Measurements from ENCODE around the gene NAALADL2. TPM values are rescaled to one million over a fixed set of nuclear protein-coding genes. Genes with fewer than 3 reads are reported as not detected.
A peak's percentile ranks its signal among the peaks of the same experiment; 100 is the strongest.

The NAALADL2 gene
- total RNA-seq, 1 donor from 2014 or later = 1.1 TPM

DNA sequence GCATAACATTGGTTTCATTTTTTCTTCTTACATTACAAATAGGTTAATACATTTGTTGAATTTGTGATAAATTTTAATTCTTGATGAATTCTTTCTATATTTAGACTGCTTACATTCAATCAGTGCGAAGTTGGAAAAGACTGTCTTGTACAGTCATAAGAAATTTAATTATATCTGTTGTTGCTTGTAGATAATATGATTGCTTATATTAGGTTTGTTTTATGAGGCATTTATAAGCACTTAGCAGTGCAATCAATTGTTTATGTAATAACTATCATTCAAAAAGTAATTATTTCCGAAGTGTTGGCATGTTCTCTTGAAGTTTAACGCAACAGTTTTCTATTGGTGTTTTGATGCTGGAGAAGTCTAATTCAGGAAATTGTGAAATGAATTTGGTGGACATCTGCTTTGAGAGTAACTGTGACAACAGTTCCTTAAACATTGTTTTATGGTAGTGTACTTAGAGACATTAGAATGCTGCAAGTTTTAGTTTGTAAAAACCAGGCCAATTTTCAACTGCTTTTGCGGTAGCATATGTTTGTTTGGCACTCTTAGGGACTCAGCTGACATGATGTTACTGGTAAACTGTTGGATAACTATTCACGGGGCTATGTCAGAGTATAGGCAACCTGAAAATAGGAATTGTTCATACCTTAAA lies 99.7 kb downstream of the NAALADL2 start:
- FAIRE-seq (no peak), DNase-seq (ENCODE audit: low read depth) (no peak)
- H3K4me3 ChIP-seq (ENCODE audit: low read depth, low read length) = no peak overlapping the region
- TF ChIP-seq, protein P1, sequence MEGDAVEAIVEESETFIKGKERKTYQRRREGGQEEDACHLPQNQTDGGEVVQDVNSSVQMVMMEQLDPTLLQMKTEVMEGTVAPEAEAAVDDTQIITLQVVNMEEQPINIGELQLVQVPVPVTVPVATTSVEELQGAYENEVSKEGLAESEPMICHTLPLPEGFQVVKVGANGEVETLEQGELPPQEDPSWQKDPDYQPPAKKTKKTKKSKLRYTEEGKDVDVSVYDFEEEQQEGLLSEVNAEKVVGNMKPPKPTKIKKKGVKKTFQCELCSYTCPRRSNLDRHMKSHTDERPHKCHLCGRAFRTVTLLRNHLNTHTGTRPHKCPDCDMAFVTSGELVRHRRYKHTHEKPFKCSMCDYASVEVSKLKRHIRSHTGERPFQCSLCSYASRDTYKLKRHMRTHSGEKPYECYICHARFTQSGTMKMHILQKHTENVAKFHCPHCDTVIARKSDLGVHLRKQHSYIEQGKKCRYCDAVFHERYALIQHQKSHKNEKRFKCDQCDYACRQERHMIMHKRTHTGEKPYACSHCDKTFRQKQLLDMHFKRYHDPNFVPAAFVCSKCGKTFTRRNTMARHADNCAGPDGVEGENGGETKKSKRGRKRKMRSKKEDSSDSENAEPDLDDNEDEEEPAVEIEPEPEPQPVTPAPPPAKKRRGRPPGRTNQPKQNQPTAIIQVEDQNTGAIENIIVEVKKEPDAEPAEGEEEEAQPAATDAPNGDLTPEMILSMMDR (IDR thresholded peaks at IDR 0.05; ENCODE audit: insufficient read depth, low read length, severe bottlenecking) = no peak
- no peaks in the 10 kb centered on the region for H3K36me3 ChIP-seq (ENCODE audit: control insufficient read depth, insufficient read depth, low read length)
- H3K27me3 ChIP-seq (ENCODE audit: control insufficient read depth, insufficient read depth, low read length) = no peaks in the 10 kb centered on the region

DNA sequence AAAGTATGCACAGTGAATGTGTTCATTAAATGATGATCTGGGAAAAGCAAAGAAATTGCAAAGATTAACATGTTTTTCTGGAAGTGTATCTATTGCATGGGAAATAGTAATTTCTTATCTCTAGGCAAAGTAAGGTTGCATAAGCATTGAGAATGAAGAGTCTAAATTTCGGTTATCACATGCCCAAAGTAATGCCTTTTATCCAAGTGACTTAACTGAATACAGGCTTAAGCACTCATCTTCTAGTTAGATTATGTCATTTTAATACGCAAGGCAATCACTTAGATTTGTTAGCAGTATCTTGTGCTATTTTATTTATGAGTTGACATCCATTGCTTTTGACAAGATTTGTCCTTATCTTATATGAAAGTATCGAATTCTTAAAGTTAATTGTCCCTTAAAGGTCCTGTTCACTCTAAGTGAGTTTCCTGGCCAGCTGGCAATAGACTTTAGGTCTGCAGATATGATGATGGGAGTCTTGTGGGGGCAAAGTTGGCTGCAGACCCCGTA lies 100.5 kb downstream of the NAALADL2 start:
- Histone ChIP-seq H3K36me3 (ENCODE audit: control insufficient read depth, insufficient read depth, low read length) (no peaks in the 10 kb centered on the region), H3K4me3 (ENCODE audit: low read depth, low read length) (no peak overlapping the region), H3K27me3 (ENCODE audit: control insufficient read depth, insufficient read depth, low read length) (no peaks in the 10 kb centered on the region)
- TF ChIP-seq, protein P1 (IDR thresholded peaks at IDR 0.05; ENCODE audit: insufficient read depth, low read length, severe bottlenecking) = no peak
- FAIRE-seq = no peak
- DNase-seq (ENCODE audit: low read depth) = no peak

DNA sequence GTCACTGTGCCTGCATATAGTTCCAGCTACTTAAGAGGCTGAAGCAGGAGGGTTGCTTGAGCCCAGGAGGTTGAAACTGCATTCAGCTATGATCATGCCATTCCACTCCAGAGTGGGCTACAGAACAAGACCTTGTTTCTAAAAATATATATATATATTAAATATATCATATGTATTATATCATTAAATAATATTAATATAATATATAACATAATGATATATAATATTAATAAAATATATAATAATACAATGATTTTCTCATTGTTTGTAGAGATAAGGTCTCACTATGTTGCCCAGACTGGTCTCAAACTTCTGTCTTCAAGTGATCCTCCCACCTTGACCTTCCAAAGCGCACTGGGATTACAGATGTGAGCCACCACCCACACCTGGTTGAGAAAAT lies 101.8 kb downstream of the NAALADL2 start:
- TF ChIP-seq, protein P1 (IDR thresholded peaks at IDR 0.05; ENCODE audit: insufficient read depth, low read length, severe bottlenecking) = no peak
- no peak for FAIRE-seq
- DNase-seq (ENCODE audit: low read depth) = no peak
- Histone ChIP-seq H3K36me3 (ENCODE audit: control insufficient read depth, insufficient read depth, low read length) (no peaks in the 10 kb centered on the region), H3K27me3 (ENCODE audit: control insufficient read depth, insufficient read depth, low read length) (no peaks in the 10 kb centered on the region), H3K4me3 (ENCODE audit: low read depth, low read length) (no peak overlapping the region)

DNA sequence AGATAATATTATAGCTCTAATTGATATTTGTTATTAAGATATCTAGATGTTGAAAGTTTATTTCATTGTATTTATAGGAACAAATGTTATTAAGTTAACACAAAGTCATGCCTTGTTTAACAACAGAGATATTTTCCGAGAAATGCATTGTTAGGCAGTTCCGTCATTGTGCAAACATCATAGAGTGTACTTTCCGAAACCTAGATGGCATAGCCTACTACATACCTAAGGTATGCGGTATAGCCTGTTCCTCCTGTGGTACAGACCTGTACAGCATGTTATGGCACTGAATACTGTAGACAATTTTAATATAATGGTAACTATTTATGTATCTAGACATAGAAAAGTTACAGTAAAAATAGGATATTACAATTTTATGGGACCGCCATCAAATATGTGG lies 114.3 kb downstream of the NAALADL2 start:
- FAIRE-seq (no peak), DNase-seq (ENCODE audit: low read depth) (peak; percentile 97)
- Histone ChIP-seq H3K27me3 (ENCODE audit: control insufficient read depth, insufficient read depth, low read length) (no peaks in the 10 kb centered on the region), H3K36me3 (ENCODE audit: control insufficient read depth, insufficient read depth, low read length) (no peaks in the 10 kb centered on the region), H3K4me3 (ENCODE audit: low read depth, low read length) (no peak overlapping the region)
- TF ChIP-seq, protein P1 (IDR thresholded peaks at IDR 0.05; ENCODE audit: insufficient read depth, low read length, severe bottlenecking) = no peak

DNA sequence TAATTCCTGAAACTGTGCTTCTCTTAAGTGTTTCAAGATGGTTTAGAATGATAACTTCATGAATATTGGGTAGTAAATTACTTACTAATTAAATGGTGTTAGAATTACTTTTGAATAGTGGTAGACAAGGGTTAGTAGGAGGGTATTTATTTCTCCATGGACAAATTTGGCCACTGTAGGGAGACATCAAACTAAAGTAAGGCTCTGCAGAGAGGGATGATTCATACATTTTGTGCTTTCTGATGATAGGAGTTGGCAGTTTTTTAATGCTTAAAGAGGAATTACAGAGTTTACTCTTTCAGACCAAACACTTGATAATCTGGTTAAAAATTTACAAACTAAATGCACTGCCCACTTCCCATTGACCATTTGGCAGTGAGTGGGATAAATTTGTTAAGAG lies 127.6 kb downstream of the NAALADL2 start:
- no peak for FAIRE-seq
- H3K27me3 ChIP-seq (ENCODE audit: control insufficient read depth, insufficient read depth, low read length) = no peaks in the 10 kb centered on the region
- H3K4me3 ChIP-seq (ENCODE audit: low read depth, low read length) = no peak overlapping the region
- H3K36me3 ChIP-seq (ENCODE audit: control insufficient read depth, insufficient read depth, low read length) = no peaks in the 10 kb centered on the region
- TF ChIP-seq, protein P1 (IDR thresholded peaks at IDR 0.05; ENCODE audit: insufficient read depth, low read length, severe bottlenecking) = no peak
- no peak for DNase-seq (ENCODE audit: low read depth)

DNA sequence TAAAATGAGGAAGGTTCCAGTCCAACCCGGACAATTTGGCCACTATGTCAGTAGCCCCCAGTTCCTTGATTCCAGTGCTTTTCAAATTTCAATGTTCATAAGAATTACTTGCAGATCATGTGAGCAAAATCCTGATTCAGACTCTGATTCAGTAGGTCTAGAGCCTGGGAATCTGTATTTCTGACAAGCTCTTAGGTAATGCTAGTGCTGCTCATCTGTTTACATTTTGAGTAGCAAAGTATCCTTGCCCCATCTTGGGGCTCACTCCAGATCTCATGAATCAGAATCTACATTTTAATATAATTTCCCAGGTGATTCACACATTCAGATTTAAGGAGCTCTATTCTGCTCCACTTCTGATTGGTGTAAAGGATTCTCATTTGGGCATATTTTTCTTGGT lies 142.0 kb downstream of the NAALADL2 start:
- FAIRE-seq (no peak), DNase-seq (ENCODE audit: low read depth) (no peak)
- Histone ChIP-seq H3K27me3 (ENCODE audit: control insufficient read depth, insufficient read depth, low read length) (no peaks in the 10 kb centered on the region), H3K4me3 (ENCODE audit: low read depth, low read length) (no peak overlapping the region), H3K36me3 (ENCODE audit: control insufficient read depth, insufficient read depth, low read length) (no peaks in the 10 kb centered on the region)
- TF ChIP-seq, protein P1 (IDR thresholded peaks at IDR 0.05; ENCODE audit: insufficient read depth, low read length, severe bottlenecking) = no peak

Measured in bronchial epithelial cell (primary cell).